GM12864 (cell line): Measurements from ENCODE around the gene KCNB1.

Source experiments
- DNase-seq: peaks from one replicate; pipeline ENCODE4 v3.0.0-alpha.2; 2011; ENCODE audit warnings: low read depth
- H3K4me3 ChIP-seq: 2 replicates; pipeline ENCODE4 v1.5.1; 2011; ENCODE audit warnings: mild to moderate bottlenecking, low read depth, low read length, control low read depth
- TF ChIP-seq, protein P1 (sequence below): IDR thresholded peaks from 2 replicates; pipeline ENCODE4 v1.5.1; 2011; ENCODE audit warnings: low read depth, mild to moderate bottlenecking, moderate library complexity, low read length, control low read depth, inconsistent platforms; ENCODE audit errors: missing control alignments

KCNB1 gene

DNA sequence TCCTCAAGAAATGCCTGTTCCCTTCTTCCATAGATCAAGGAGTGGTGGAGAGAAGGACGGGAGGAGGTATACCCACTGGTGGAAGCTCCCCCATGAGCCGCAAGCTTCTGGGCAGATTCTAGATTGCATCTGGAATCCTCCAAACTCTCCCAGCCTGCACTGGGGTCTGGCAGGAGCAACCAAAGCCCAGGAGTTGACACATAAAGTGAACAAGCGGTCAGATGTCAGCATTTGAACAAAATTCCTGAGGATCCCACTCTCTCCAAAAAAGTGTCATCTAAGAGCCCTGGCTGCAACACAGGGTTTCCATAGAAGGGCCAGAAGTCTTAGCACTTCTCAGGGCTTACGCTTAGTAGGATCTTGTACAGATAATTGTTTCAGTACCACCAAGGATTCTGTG, 88.2 kb downstream of the KCNB1 start:
- no peak overlapping the region for H3K4me3 ChIP-seq
- no peak for DNase-seq
- TF ChIP-seq, protein P1, sequence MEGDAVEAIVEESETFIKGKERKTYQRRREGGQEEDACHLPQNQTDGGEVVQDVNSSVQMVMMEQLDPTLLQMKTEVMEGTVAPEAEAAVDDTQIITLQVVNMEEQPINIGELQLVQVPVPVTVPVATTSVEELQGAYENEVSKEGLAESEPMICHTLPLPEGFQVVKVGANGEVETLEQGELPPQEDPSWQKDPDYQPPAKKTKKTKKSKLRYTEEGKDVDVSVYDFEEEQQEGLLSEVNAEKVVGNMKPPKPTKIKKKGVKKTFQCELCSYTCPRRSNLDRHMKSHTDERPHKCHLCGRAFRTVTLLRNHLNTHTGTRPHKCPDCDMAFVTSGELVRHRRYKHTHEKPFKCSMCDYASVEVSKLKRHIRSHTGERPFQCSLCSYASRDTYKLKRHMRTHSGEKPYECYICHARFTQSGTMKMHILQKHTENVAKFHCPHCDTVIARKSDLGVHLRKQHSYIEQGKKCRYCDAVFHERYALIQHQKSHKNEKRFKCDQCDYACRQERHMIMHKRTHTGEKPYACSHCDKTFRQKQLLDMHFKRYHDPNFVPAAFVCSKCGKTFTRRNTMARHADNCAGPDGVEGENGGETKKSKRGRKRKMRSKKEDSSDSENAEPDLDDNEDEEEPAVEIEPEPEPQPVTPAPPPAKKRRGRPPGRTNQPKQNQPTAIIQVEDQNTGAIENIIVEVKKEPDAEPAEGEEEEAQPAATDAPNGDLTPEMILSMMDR, result no peak

DNA sequence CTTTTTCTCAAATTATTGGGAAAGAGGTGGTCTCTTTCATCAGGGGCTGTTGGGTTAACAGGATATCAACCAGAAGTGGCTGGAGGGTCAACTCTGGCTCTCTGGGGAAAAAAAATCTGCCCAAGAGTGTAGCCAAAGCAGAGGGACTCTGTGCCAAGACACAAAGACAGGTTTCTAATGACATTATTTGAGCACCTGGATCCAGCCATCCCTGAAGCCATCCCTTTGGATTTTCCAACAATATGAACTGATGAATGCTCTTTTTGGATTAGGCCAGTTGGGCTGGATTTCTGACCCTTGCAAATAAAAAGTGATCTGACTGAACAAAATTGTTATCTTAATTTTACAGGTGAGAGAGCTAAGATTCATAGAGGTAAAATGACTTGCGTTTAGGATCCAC, 88.7 kb downstream of the KCNB1 start:
- no peak overlapping the region for H3K4me3 ChIP-seq
- TF ChIP-seq, protein P1, result no peak
- no peak for DNase-seq

DNA sequence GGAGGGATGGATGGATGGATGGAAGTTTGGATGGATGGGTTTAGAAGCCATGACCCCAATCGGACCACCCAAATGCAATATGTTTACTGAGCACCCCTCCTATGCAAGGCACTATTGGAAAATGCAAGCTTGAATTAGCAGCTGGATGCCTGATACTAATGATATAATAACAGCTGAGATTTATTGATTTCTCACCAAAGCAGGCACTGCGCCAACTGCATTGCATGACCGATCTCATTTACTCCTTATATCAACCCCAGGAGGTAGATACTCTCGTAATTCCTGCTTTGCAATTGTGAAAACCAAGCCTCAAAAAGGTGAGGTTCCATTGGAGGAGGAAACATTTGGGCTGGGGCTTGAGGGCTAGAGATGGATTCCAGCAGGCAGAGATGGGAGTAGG, 89.7 kb downstream of the KCNB1 start:
- no peak for DNase-seq
- TF ChIP-seq, protein P1, result no peak
- H3K4me3 ChIP-seq, result no peak overlapping the region

GRCh38 chr20:49391404-49392245, 90.8 kb downstream of the KCNB1 start:
- no peak overlapping the region for H3K4me3 ChIP-seq
- TF ChIP-seq, protein P1, result no peak
- no peak for DNase-seq

- H3K4me3 ChIP-seq, result no peak overlapping the region
- TF ChIP-seq, protein P1, result no peak
- no peak for DNase-seq
Observed at GRCh38 chr20:49389854-49390253, 92.6 kb downstream of the KCNB1 start.

DNA sequence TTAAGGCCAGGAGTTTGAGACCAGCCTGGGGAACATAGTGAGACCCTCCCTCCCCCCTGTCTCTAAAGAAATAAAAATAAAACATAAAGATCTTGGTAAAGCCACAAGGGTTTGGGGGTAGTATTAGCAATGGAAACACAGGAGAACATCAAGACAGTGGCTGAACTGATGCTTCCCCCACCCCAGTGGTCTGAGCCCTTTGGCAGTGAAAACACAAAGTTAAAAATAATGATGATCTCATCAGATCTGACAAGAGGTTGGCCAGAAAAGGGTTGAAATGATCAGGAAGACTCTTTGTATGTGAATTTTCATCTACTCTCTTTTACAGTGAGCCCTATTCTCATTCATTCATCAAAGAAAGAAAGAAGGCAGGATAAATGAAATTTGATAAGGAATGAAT, 93.7 kb downstream of the KCNB1 start:
- H3K4me3 ChIP-seq, result no peak overlapping the region
- TF ChIP-seq, protein P1, result no peak
- DNase-seq, result no peak

DNA sequence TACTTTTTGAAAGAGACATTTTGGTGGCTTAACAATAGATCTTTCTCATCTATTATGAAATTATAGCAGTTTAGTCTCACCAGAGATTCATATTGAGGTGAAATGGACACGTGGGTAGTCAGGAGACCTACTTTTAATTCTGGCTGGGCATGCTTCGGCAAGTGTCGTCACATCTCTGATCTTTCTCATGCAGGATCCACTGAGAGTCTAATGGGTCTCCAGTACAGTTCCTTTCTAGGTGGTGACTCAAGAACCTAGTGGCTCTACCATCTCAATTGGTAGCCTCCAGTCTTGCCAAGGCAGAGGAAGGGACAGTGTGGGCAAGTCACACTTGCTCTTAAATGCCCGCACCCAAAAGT, 94.9 kb downstream of the KCNB1 start:
- TF ChIP-seq, protein P1, result no peak
- DNase-seq, result no peak

More for the DNA sequence above, 94.9 kb downstream of the KCNB1 start:
- no peak overlapping the region for H3K4me3 ChIP-seq
